ENCODE measurements around the gene CSMD2. TPM values are rescaled to one million over a fixed set of nuclear protein-coding genes. Genes with fewer than 3 reads are reported as not detected.

CSMD2 gene
- total RNA-seq, 2 experiments from 2014 or later, result not detected

GRCh38 chr1:34007760-34008159 is 157.3 kb downstream of the CSMD2 start:
- no peaks in the 10 kb centered on the region for H3K27me3 ChIP-seq (ENCODE audit: control insufficient read depth in 1 of 2, insufficient read depth in 2 of 2, low read length in 2 of 2)
- Mint-ChIP-seq H3K4me1 (ENCODE audit: low read depth) (no peaks in the 10 kb centered on the region), H3K27ac (no peak overlapping the region), H3K36me3 (ENCODE audit: low read depth) (no peaks in the 10 kb centered on the region), H3K9me3 (no peaks in the 10 kb centered on the region), H3K4me3 (no peak overlapping the region), H3K27me3 (peaks cover 6% of the 10 kb centered on the region)
- TF ChIP-seq, protein P1, sequence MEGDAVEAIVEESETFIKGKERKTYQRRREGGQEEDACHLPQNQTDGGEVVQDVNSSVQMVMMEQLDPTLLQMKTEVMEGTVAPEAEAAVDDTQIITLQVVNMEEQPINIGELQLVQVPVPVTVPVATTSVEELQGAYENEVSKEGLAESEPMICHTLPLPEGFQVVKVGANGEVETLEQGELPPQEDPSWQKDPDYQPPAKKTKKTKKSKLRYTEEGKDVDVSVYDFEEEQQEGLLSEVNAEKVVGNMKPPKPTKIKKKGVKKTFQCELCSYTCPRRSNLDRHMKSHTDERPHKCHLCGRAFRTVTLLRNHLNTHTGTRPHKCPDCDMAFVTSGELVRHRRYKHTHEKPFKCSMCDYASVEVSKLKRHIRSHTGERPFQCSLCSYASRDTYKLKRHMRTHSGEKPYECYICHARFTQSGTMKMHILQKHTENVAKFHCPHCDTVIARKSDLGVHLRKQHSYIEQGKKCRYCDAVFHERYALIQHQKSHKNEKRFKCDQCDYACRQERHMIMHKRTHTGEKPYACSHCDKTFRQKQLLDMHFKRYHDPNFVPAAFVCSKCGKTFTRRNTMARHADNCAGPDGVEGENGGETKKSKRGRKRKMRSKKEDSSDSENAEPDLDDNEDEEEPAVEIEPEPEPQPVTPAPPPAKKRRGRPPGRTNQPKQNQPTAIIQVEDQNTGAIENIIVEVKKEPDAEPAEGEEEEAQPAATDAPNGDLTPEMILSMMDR (IDR thresholded peaks at IDR 0.05), result no peak
- ChIA-PET POLR2A (no interaction called here), CTCF (no interaction called here)
- no peak overlapping the region for H3K27ac ChIP-seq (ENCODE audit: low read depth in 1 of 2, low read length in 2 of 2)
- intact Hi-C loops (cut with DNase I, micrococcal nuclease), result no loop called here
- H3K9me3 ChIP-seq (ENCODE audit: control insufficient read depth in 1 of 2, insufficient read depth in 1 of 2, low read length in 2 of 2), result peaks cover 0 to 4% of the 10 kb centered on the region in 2 experiments
- H3K4me3 ChIP-seq (ENCODE audit: low read length), result no peak overlapping the region
- no peaks in the 10 kb centered on the region for H3K4me1 ChIP-seq (ENCODE audit: insufficient read depth, low read length)
- ATAC-seq (ENCODE audit: poor library complexity) (no peak), DNase-seq (no peak)
- no peaks in the 10 kb centered on the region for H3K36me3 ChIP-seq (ENCODE audit: insufficient read depth, low read length)

GRCh38 chr1:34005309-34005708 is 159.7 kb downstream of the CSMD2 start:
- Mint-ChIP-seq H3K9me3 (no peaks in the 10 kb centered on the region), H3K4me1 (ENCODE audit: low read depth) (no peaks in the 10 kb centered on the region), H3K27ac (no peak overlapping the region), H3K36me3 (ENCODE audit: low read depth) (no peaks in the 10 kb centered on the region), H3K27me3 (peaks cover 6% of the 10 kb centered on the region), H3K4me3 (no peak overlapping the region)
- Histone ChIP-seq H3K9me3 (ENCODE audit: control insufficient read depth in 1 of 2, insufficient read depth in 1 of 2, low read length in 2 of 2) (no peaks in the 10 kb centered on the region), H3K27me3 (ENCODE audit: control insufficient read depth in 1 of 2, insufficient read depth in 2 of 2, low read length in 2 of 2) (no peaks in the 10 kb centered on the region), H3K4me3 (ENCODE audit: low read length) (no peak overlapping the region), H3K4me1 (ENCODE audit: insufficient read depth, low read length) (no peaks in the 10 kb centered on the region), H3K36me3 (ENCODE audit: insufficient read depth, low read length) (no peaks in the 10 kb centered on the region), H3K27ac (ENCODE audit: low read depth in 1 of 2, low read length in 2 of 2) (no peak overlapping the region)
- POLR2A ChIA-PET, result no interaction called here
- CTCF ChIA-PET, result no interaction called here
- intact Hi-C loops (cut with DNase I, micrococcal nuclease), result no loop called here
- TF ChIP-seq, protein P1 (IDR thresholded peaks at IDR 0.05), result no peak
- DNase-seq (no peak), ATAC-seq (ENCODE audit: poor library complexity) (no peak)

- Mint-ChIP-seq H3K36me3 (ENCODE audit: low read depth) (no peaks in the 10 kb centered on the region), H3K4me3 (no peak overlapping the region), H3K27ac (no peak overlapping the region), H3K4me1 (ENCODE audit: low read depth) (no peaks in the 10 kb centered on the region), H3K9me3 (no peaks in the 10 kb centered on the region), H3K27me3 (no peaks in the 10 kb centered on the region)
- H3K4me1 ChIP-seq (ENCODE audit: insufficient read depth, low read length), result no peaks in the 10 kb centered on the region
- H3K27me3 ChIP-seq (ENCODE audit: control insufficient read depth in 1 of 2, insufficient read depth in 2 of 2, low read length in 2 of 2), result no peaks in the 10 kb centered on the region
- CTCF ChIA-PET, result no interaction called here
- no peak for ATAC-seq (ENCODE audit: poor library complexity)
- H3K27ac ChIP-seq (ENCODE audit: low read depth in 1 of 2, low read length in 2 of 2), result no peak overlapping the region
- TF ChIP-seq, protein P1 (IDR thresholded peaks at IDR 0.05), result no peak
- H3K36me3 ChIP-seq (ENCODE audit: insufficient read depth, low read length), result no peaks in the 10 kb centered on the region
- no peaks in the 10 kb centered on the region for H3K9me3 ChIP-seq (ENCODE audit: control insufficient read depth in 1 of 2, insufficient read depth in 1 of 2, low read length in 2 of 2)
- no peak overlapping the region for H3K4me3 ChIP-seq (ENCODE audit: low read length)
- intact Hi-C loops (cut with DNase I, micrococcal nuclease), result no loop called here
- POLR2A ChIA-PET, result no interaction called here
- no peak for DNase-seq
Measured at GRCh38 chr1:34002810-34003209, 162.2 kb downstream of the CSMD2 start.

Measured in CD4-positive, alpha-beta T cell (primary cell).